Trophoblast cell (in vitro differentiated cells and primary cell): ENCODE results near the gene ANKRD13B.

Experiments
- DNase-seq, 2 donors: peaks; one replicate each; pipeline ENCODE4 v3.0.0-alpha.2; 2016
- H2AFZ ChIP-seq: 2 replicates; pipeline ENCODE4 v1.6.1; 2013; ENCODE audit warnings: low read length, moderate library complexity, mild to moderate bottlenecking; ENCODE audit not compliant: insufficient read depth, poor library complexity
- H2AK5ac ChIP-seq: 2 replicates; pipeline ENCODE4 v1.6.1; 2013; ENCODE audit warnings: mild to moderate bottlenecking, low read length
- H2BK120ac ChIP-seq: 2 replicates; pipeline ENCODE4 v1.6.1; 2013; ENCODE audit warnings: low read length, mild to moderate bottlenecking, moderate library complexity; ENCODE audit not compliant: insufficient read depth, poor library complexity
- H2BK12ac ChIP-seq: 2 replicates; pipeline ENCODE4 v1.6.1; 2013; ENCODE audit warnings: mild to moderate bottlenecking, low read length, moderate library complexity
- H2BK5ac ChIP-seq: 2 replicates; pipeline ENCODE4 v1.6.1; 2013; ENCODE audit warnings: low read length, low read depth, moderate library complexity, mild to moderate bottlenecking; ENCODE audit not compliant: poor library complexity
- H3K14ac ChIP-seq: 2 replicates; pipeline ENCODE4 v1.6.1; 2013; ENCODE audit warnings: mild to moderate bottlenecking, low read length
- H3K18ac ChIP-seq: 2 replicates; pipeline ENCODE4 v1.6.1; 2013; ENCODE audit warnings: mild to moderate bottlenecking, low read length
- H3K23ac ChIP-seq: 2 replicates; pipeline ENCODE4 v1.6.1; 2013; ENCODE audit warnings: low read length
- H3K27ac ChIP-seq: 2 replicates; pipeline ENCODE4 v1.5.1; 2013; ENCODE audit warnings: low read depth, mild to moderate bottlenecking, inconsistent platforms, low read length, moderate library complexity
- H3K27me3 ChIP-seq: 2 replicates; pipeline ENCODE4 v1.6.1; 2013; ENCODE audit warnings: inconsistent platforms, mild to moderate bottlenecking, low read length, moderate library complexity; ENCODE audit not compliant: insufficient read depth
- H3K36me3 ChIP-seq, 2 experiments: 1 replicate in 1 of 2; 2 replicates in 1 of 2; pipeline ENCODE4 v1.6.1; 2013; ENCODE audit warnings: low read length in 2 of 2, mild to moderate bottlenecking in 2 of 2, moderate library complexity in 1 of 2; ENCODE audit not compliant: insufficient read depth in 2 of 2, control insufficient read depth in 1 of 2
- H3K4ac ChIP-seq: 2 replicates; pipeline ENCODE4 v1.6.1; 2013; ENCODE audit warnings: low read depth, mild to moderate bottlenecking, low read length, moderate library complexity
- H3K4me1 ChIP-seq, 2 experiments: 1 replicate in 1 of 2; 2 replicates in 1 of 2; pipeline ENCODE4 v1.6.1; 2013; ENCODE audit warnings: low read length in 2 of 2, mild to moderate bottlenecking in 2 of 2, moderate library complexity in 1 of 2; ENCODE audit not compliant: insufficient read depth in 2 of 2, control insufficient read depth in 1 of 2
- H3K4me2 ChIP-seq: 2 replicates; pipeline ENCODE4 v1.6.1; 2013; ENCODE audit warnings: inconsistent platforms, mild to moderate bottlenecking, low read length, moderate library complexity
- H3K4me3 ChIP-seq: 2 replicates; pipeline ENCODE4 v1.5.1; 2013; ENCODE audit warnings: mild to moderate bottlenecking, low read depth, low read length, inconsistent platforms
- H3K79me1 ChIP-seq: one replicate; pipeline ENCODE4 v1.6.1; 2013; ENCODE audit warnings: low read length
- H3K79me2 ChIP-seq: 2 replicates; pipeline ENCODE4 v1.6.1; 2013; ENCODE audit warnings: low read length, mild to moderate bottlenecking; ENCODE audit not compliant: control insufficient read depth, insufficient read depth, poor library complexity
- H3K9ac ChIP-seq: 2 replicates; pipeline ENCODE4 v1.6.1; 2013; ENCODE audit warnings: mild to moderate bottlenecking, low read length
- H3K9me3 ChIP-seq: 2 replicates; pipeline ENCODE4 v1.6.1; 2013; ENCODE audit warnings: low read depth, mild to moderate bottlenecking, control low read depth, inconsistent platforms, low read length; ENCODE audit not compliant: insufficient read depth
- H4K12ac ChIP-seq: 2 replicates; pipeline ENCODE4 v1.6.1; 2013; ENCODE audit warnings: low read depth, mild to moderate bottlenecking, low read length, moderate library complexity
- H4K8ac ChIP-seq: 2 replicates; pipeline ENCODE4 v1.6.1; 2013; ENCODE audit warnings: low read depth, mild to moderate bottlenecking, low read length, moderate library complexity
- H4K91ac ChIP-seq: one replicate; pipeline ENCODE4 v1.6.1; 2013; ENCODE audit warnings: low read depth, mild to moderate bottlenecking, low read length, moderate library complexity
- WGBS: extraction: QIAGEN DNeasy Blood & Tissue Kit; methylation state at CpG from one replicate; pipeline ENCODE4 v1.1.7; 2013; ENCODE audit warnings: missing lambda C conversion rate; ENCODE audit not compliant: insufficient read length, insufficient coverage; ENCODE audit errors: extremely low coverage; 5-methylcytosine and 5-hydroxymethylcytosine counted together

Gene ANKRD13B

GRCh38 chr17:29608986-29609385 is 16.1 kb downstream of the ANKRD13B start:
- no peak overlapping the region for H2BK12ac ChIP-seq
- no peaks in the 10 kb centered on the region for H3K27me3 ChIP-seq
- H3K23ac ChIP-seq, result no peak overlapping the region
- no peak overlapping the region for H4K12ac ChIP-seq
- H3K4me1 ChIP-seq, result peaks cover 0 to 8% of the 10 kb centered on the region in 2 experiments
- no peak overlapping the region for H3K18ac ChIP-seq
- no peaks in the 10 kb centered on the region for H3K79me2 ChIP-seq
- H3K79me1 ChIP-seq, result peaks cover 1% of the 10 kb centered on the region
- no peak overlapping the region for H3K4me3 ChIP-seq
- H2AK5ac ChIP-seq, result no peak overlapping the region
- H2BK5ac ChIP-seq, result no peak overlapping the region
- no peak overlapping the region for H2AFZ ChIP-seq
- no peak for DNase-seq
- H2BK120ac ChIP-seq, result no peak overlapping the region
- no peak overlapping the region for H3K27ac ChIP-seq
- no peaks in the 10 kb centered on the region for H3K36me3 ChIP-seq
- H3K9ac ChIP-seq, result no peak overlapping the region
- H4K8ac ChIP-seq, result no peak overlapping the region
- peaks cover 11% of the 10 kb centered on the region for H3K9me3 ChIP-seq
- no peak overlapping the region for H3K14ac ChIP-seq
- H3K4ac ChIP-seq, result no peak overlapping the region
- WGBS, result no CpG with 5 or more reads among the region's 15 CpGs
- H3K4me2 ChIP-seq, result no peak overlapping the region
- no peak overlapping the region for H4K91ac ChIP-seq

- no peak overlapping the region for H2AK5ac ChIP-seq
- no peak overlapping the region for H4K8ac ChIP-seq
- H3K27me3 ChIP-seq, result no peaks in the 10 kb centered on the region
- H2BK5ac ChIP-seq, result no peak overlapping the region
- no peak overlapping the region for H4K12ac ChIP-seq
- H3K9ac ChIP-seq, result no peak overlapping the region
- H3K4me3 ChIP-seq, result no peak overlapping the region
- peaks cover 11% of the 10 kb centered on the region for H3K9me3 ChIP-seq
- WGBS, result no CpG with 5 or more reads among the region's 3 CpGs
- H2BK120ac ChIP-seq, result no peak overlapping the region
- no peak overlapping the region for H4K91ac ChIP-seq
- DNase-seq, result no peak
- H3K79me2 ChIP-seq, result no peaks in the 10 kb centered on the region
- no peak overlapping the region for H3K27ac ChIP-seq
- H3K18ac ChIP-seq, result no peak overlapping the region
- H2BK12ac ChIP-seq, result no peak overlapping the region
- H3K4me1 ChIP-seq, result peaks cover 0 to 10% of the 10 kb centered on the region in 2 experiments
- H2AFZ ChIP-seq, result no peak overlapping the region
- no peak overlapping the region for H3K14ac ChIP-seq
- no peak overlapping the region for H3K4ac ChIP-seq
- peaks cover 1% of the 10 kb centered on the region for H3K79me1 ChIP-seq
- no peak overlapping the region for H3K4me2 ChIP-seq
- H3K23ac ChIP-seq, result no peak overlapping the region
- no peaks in the 10 kb centered on the region for H3K36me3 ChIP-seq
Measured at GRCh38 chr17:29610395-29610794, 17.5 kb downstream of the ANKRD13B start.

DNA sequence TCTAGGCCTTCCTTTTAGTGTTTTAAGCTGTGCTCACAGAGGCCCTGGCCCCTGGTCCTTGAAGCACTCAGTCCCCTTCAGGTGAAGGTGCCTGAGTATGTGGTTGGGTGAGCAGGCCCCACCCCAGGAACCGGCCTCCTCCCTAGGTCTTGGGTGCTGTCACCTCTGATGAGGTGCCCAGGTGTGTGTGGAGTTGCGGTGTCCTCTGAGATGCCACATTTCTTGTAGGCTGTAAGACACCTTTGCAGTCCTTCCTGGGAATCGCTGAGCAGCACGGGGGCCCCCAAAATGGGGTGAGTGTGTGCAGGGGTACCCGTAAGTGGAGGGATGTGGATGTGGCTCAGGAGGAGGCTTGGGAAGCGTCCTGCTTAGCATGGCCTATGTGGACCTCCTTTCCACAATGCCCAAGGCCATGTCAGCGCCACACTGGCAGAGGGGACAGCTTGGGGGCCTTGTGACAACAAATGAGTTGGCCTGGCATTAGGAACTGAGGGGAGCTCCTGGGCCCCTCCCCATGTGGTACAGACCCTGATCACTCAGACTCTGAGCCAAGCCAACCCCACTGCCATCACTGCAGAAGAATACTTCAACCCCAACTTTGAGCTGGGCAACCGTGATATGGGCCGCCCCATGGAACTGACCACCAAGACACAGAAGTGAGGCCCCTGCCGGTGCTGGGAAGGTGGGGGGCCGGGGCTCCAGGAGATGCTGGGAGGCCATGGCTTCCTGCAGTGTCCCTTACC is 18.6 kb downstream of the ANKRD13B start:
- H3K23ac ChIP-seq, result no peak overlapping the region
- H3K36me3 ChIP-seq, result no peaks in the 10 kb centered on the region
- no peaks in the 10 kb centered on the region for H3K79me2 ChIP-seq
- H4K12ac ChIP-seq, result no peak overlapping the region
- H3K4ac ChIP-seq, result no peak overlapping the region
- no peak overlapping the region for H3K9ac ChIP-seq
- H3K14ac ChIP-seq, result no peak overlapping the region
- peaks cover 1% of the 10 kb centered on the region for H3K79me1 ChIP-seq
- no peak overlapping the region for H2AFZ ChIP-seq
- no peak overlapping the region for H4K8ac ChIP-seq
- H2BK5ac ChIP-seq, result no peak overlapping the region
- no peak overlapping the region for H3K4me2 ChIP-seq
- DNase-seq, result no peak
- H3K27me3 ChIP-seq, result peaks cover 8% of the 10 kb centered on the region
- H3K18ac ChIP-seq, result no peak overlapping the region
- H3K27ac ChIP-seq, result no peak overlapping the region
- no peak overlapping the region for H2AK5ac ChIP-seq
- H2BK120ac ChIP-seq, result no peak overlapping the region
- H3K4me1 ChIP-seq, result peaks cover 7 to 17% of the 10 kb centered on the region in 2 experiments
- peaks cover 13% of the 10 kb centered on the region for H3K9me3 ChIP-seq
- no CpG with 5 or more reads among the region's 11 CpGs for WGBS
- no peak overlapping the region for H4K91ac ChIP-seq
- H3K4me3 ChIP-seq, result no peak overlapping the region
- no peak overlapping the region for H2BK12ac ChIP-seq

GRCh38 chr17:29612094-29612403 is 19.1 kb downstream of the ANKRD13B start:
- Histone ChIP-seq H3K79me2 (no peaks in the 10 kb centered on the region), H3K4me1 (peaks cover 9 to 18% of the 10 kb centered on the region in 2 experiments), H2BK12ac (no peak overlapping the region), H3K4me2 (no peak overlapping the region), H3K4me3 (no peak overlapping the region), H2BK5ac (no peak overlapping the region), H3K79me1 (peaks cover 1% of the 10 kb centered on the region), H3K27me3 (peaks cover 12% of the 10 kb centered on the region), H2BK120ac (no peak overlapping the region), H4K91ac (no peak overlapping the region), H3K36me3 (no peaks in the 10 kb centered on the region), H4K8ac (no peak overlapping the region), H2AK5ac (no peak overlapping the region), H3K18ac (no peak overlapping the region), H4K12ac (no peak overlapping the region), H3K27ac (no peak overlapping the region), H2AFZ (no peak overlapping the region), H3K9me3 (peaks cover 13% of the 10 kb centered on the region), H3K14ac (no peak overlapping the region), H3K23ac (no peak overlapping the region), H3K9ac (no peak overlapping the region), H3K4ac (no peak overlapping the region)
- DNase-seq, result peak in 1 of 2 donors; percentile 58
- no CpG with 5 or more reads among the region's 12 CpGs for WGBS
